Measurements from ENCODE around the gene CD59. TPM values are rescaled to one million over a fixed set of nuclear protein-coding genes. Genes with fewer than 3 reads are reported as not detected.

The CD59 gene
- total RNA-seq, 1 donor, result 345 TPM

- Histone ChIP-seq H3K27ac (ENCODE audit: low read depth, low read length) (peak within 1 kb of the TSS; percentile 95), H3K27me3 (ENCODE audit: insufficient read depth, low read length) (no peaks in the 10 kb centered on the region), H3K36me3 (ENCODE audit: insufficient read depth, low read length) (peaks cover 16% of the 10 kb centered on the region), H3K79me2 (ENCODE audit: insufficient read depth, low read length) (peaks cover 3% of the 10 kb centered on the region), H3K4me1 (ENCODE audit: insufficient read depth, low read length) (peaks cover 59% of the 10 kb centered on the region), H4K20me1 (ENCODE audit: insufficient read depth, low read length) (no peaks in the 10 kb centered on the region), H2AFZ (ENCODE audit: low read length) (no peak within 1 kb of the TSS), H3K9me3 (ENCODE audit: low read depth, low read length) (no peaks in the 10 kb centered on the region), H3K4me2 (ENCODE audit: insufficient read depth, low read length) (peak within 1 kb of the TSS; percentile 78), H3K4me3 (ENCODE audit: insufficient read depth, low read length) (peak within 1 kb of the TSS; percentile 68)
- DNase-seq (ENCODE audit: insufficient read length, low spot score, missing footprints), result peak; percentile 97
- no peak for TF ChIP-seq CTCF (IDR thresholded peaks at IDR 0.05; ENCODE audit: extremely low read depth, low read depth, low read length)
Measured at GRCh38 chr11:33700502-33701271, 35.5 kb downstream of the CD59 start, which contains the start of gene C11orf91. C11orf91 (minus strand) TSS chr11:33700826; CDS start chr11:33700740, 86 bp downstream.

GRCh38 chr11:33700063-33700501, 36.1 kb downstream of the CD59 start:
- Histone ChIP-seq H3K27ac (ENCODE audit: low read depth, low read length) (peak overlapping the region; percentile 63), H3K36me3 (ENCODE audit: insufficient read depth, low read length) (peaks cover 10% of the 10 kb centered on the region), H3K4me2 (ENCODE audit: insufficient read depth, low read length) (peak overlapping the region; percentile 78), H3K4me1 (ENCODE audit: insufficient read depth, low read length) (peaks cover 61% of the 10 kb centered on the region), H2AFZ (ENCODE audit: low read length) (no peak overlapping the region), H3K9me3 (ENCODE audit: low read depth, low read length) (no peaks in the 10 kb centered on the region), H4K20me1 (ENCODE audit: insufficient read depth, low read length) (no peaks in the 10 kb centered on the region), H3K4me3 (ENCODE audit: insufficient read depth, low read length) (peak overlapping the region; percentile 68), H3K79me2 (ENCODE audit: insufficient read depth, low read length) (peaks cover 1% of the 10 kb centered on the region), H3K27me3 (ENCODE audit: insufficient read depth, low read length) (no peaks in the 10 kb centered on the region)
- no peak for DNase-seq (ENCODE audit: insufficient read length, low spot score, missing footprints)
- no peak for TF ChIP-seq CTCF (IDR thresholded peaks at IDR 0.05; ENCODE audit: extremely low read depth, low read depth, low read length)

- H3K27me3 ChIP-seq (ENCODE audit: insufficient read depth, low read length), result no peaks in the 10 kb centered on the region
- no peak overlapping the region for H2AFZ ChIP-seq (ENCODE audit: low read length)
- no peak for DNase-seq (ENCODE audit: insufficient read length, low spot score, missing footprints)
- H3K4me3 ChIP-seq (ENCODE audit: insufficient read depth, low read length), result no peak overlapping the region
- no peaks in the 10 kb centered on the region for H4K20me1 ChIP-seq (ENCODE audit: insufficient read depth, low read length)
- H3K79me2 ChIP-seq (ENCODE audit: insufficient read depth, low read length), result no peaks in the 10 kb centered on the region
- H3K9me3 ChIP-seq (ENCODE audit: low read depth, low read length), result no peaks in the 10 kb centered on the region
- H3K27ac ChIP-seq (ENCODE audit: low read depth, low read length), result peak overlapping the region; percentile 63
- H3K4me1 ChIP-seq (ENCODE audit: insufficient read depth, low read length), result peaks cover 65% of the 10 kb centered on the region
- H3K36me3 ChIP-seq (ENCODE audit: insufficient read depth, low read length), result peaks cover 5% of the 10 kb centered on the region
- H3K4me2 ChIP-seq (ENCODE audit: insufficient read depth, low read length), result peak overlapping the region; percentile 78
- TF ChIP-seq CTCF (IDR thresholded peaks at IDR 0.05; ENCODE audit: extremely low read depth, low read depth, low read length), result no peak
Measured at GRCh38 chr11:33699515-33700062, 36.6 kb downstream of the CD59 start.

GRCh38 chr11:33698921-33699320, 37.3 kb downstream of the CD59 start:
- H2AFZ ChIP-seq (ENCODE audit: low read length), result no peak overlapping the region
- no peak for DNase-seq (ENCODE audit: insufficient read length, low spot score, missing footprints)
- no peak overlapping the region for H3K4me3 ChIP-seq (ENCODE audit: insufficient read depth, low read length)
- no peak overlapping the region for H3K4me2 ChIP-seq (ENCODE audit: insufficient read depth, low read length)
- peak overlapping the region; percentile 38 for H3K27ac ChIP-seq (ENCODE audit: low read depth, low read length)
- H3K9me3 ChIP-seq (ENCODE audit: low read depth, low read length), result no peaks in the 10 kb centered on the region
- H3K4me1 ChIP-seq (ENCODE audit: insufficient read depth, low read length), result peaks cover 60% of the 10 kb centered on the region
- no peak for TF ChIP-seq CTCF (IDR thresholded peaks at IDR 0.05; ENCODE audit: extremely low read depth, low read depth, low read length)
- no peaks in the 10 kb centered on the region for H3K79me2 ChIP-seq (ENCODE audit: insufficient read depth, low read length)
- no peaks in the 10 kb centered on the region for H3K36me3 ChIP-seq (ENCODE audit: insufficient read depth, low read length)
- H4K20me1 ChIP-seq (ENCODE audit: insufficient read depth, low read length), result no peaks in the 10 kb centered on the region
- H3K27me3 ChIP-seq (ENCODE audit: insufficient read depth, low read length), result no peaks in the 10 kb centered on the region
